GM12892 (cell line): ENCODE measurements around the gene LCOR.
"Not testable (repeated sequence)": the region's sequence is repeated elsewhere in the genome, so short reads cannot be mapped to it uniquely, and the experiment has no call there.

ENCODE experiments used
- DNase-seq: peaks from one replicate; pipeline ENCODE4 v3.0.0; 2011; ENCODE audit not compliant: insufficient read length
- FAIRE-seq: peaks from 2 replicates; lab custom pipeline; 2011; peaks lifted over from hg19 to GRCh38; lab: Jason Lieb, UNC
- POLR2A ChIP-seq: IDR thresholded peaks from 2 replicates; pipeline ENCODE4 v1.6.1; 2011; ENCODE audit warnings: low read depth, low read length, control low read depth
- POLR2AphosphoS5 ChIP-seq: IDR thresholded peaks from 2 replicates; pipeline ENCODE4 v1.6.1; 2011; ENCODE audit warnings: low read depth, low read length, control low read depth
- TAF1 ChIP-seq: IDR thresholded peaks from 2 replicates; pipeline ENCODE4 v1.6.1; 2011; ENCODE audit warnings: low read depth, mild to moderate bottlenecking, control low read depth, low read length, borderline replicate concordance

Gene LCOR

GRCh38 chr10:96842896-96843723 is 11.0 kb downstream of the LCOR start:
- FAIRE-seq (peak; percentile 30), DNase-seq (no peak)
- TF ChIP-seq TAF1 (no peak), POLR2AphosphoS5 (no peak), POLR2A (no peak)

- DNase-seq (no peak), FAIRE-seq (no peak)
- TF ChIP-seq POLR2AphosphoS5: no peak
- no peak for TF ChIP-seq POLR2A
- TF ChIP-seq TAF1: no peak
These were observed 11.7 kb downstream of the LCOR start for GRCh38 chr10:96843823-96844222.

DNA sequence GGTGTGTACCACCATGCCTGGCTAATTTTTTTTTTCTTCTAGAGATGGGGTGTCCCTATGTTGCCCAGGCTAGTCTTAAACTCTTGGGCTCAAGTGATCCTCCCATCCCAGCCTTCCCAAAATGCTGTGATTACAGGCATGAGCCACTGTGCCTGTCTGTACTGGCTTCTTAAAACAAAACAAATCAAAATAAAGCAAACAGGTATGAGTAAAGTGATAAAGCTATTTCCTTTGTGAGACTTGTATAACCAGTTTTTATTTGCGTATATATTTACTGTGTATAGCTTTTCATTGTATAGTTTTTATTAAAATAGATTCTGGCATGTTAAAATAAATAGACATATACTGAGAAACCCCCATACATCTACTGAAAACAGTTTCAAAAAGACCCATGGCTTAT is 14.3 kb downstream of the LCOR start:
- TF ChIP-seq TAF1 (no peak), POLR2A (no peak), POLR2AphosphoS5 (no peak)

GRCh38 chr10:96846926-96847325 is 14.8 kb downstream of the LCOR start:
- TF ChIP-seq POLR2A: no peak
- TF ChIP-seq TAF1: no peak
- TF ChIP-seq POLR2AphosphoS5: no peak
- FAIRE-seq: no peak

More for the DNA sequence above, 14.3 kb downstream of the LCOR start:
- DNase-seq (no peak), FAIRE-seq (no peak)

DNA sequence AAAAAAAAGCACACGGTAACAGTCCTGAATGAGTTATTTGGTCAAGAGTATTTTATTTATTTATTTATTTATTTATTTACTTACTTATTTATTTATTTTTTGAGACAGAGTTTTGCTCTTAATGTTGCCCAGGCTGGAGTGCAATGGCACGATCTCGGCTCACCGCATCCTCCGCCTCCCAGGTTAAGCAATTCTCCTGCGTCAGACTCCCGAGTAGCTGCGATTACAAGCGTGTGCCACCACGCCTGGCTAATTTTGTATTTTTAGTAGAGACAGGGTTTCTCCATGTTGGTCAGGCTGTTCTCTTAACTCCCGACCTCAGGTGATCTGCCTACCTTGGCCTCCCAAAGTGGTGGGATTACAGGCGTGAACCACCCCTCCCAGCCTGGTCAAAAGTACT is 15.3 kb downstream of the LCOR start:
- not testable (repeated sequence) for FAIRE-seq, DNase-seq

More at GRCh38 chr10:96846926-96847325, 14.8 kb downstream of the LCOR start:
- DNase-seq: no peak

- DNase-seq (no peak), FAIRE-seq (no peak)
- TF ChIP-seq POLR2A (no peak), POLR2AphosphoS5 (no peak), TAF1 (no peak)
These were observed 18.0 kb downstream of the LCOR start for GRCh38 chr10:96850113-96850512.

DNA sequence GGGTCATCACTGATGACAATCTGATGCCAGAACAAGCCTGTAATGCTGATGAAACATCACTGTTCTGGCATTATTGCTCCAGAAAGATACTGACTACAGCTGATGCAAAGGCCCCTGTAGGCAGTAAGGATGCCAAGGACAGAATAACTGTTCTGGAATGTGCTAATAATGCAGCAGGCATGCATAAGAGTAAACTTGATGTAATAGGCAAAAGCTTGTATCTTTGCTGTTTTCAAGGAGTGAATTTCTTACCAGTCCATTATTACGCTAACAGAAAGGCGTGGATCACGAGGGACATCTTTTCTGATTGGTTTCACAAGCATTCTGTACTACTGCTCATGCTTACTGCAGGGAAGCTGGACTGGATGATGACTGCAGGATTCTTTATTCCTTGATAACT is 18.7 kb downstream of the LCOR start:
- FAIRE-seq: no peak
- TF ChIP-seq POLR2A: no peak
- TF ChIP-seq POLR2AphosphoS5: no peak
- no peak for TF ChIP-seq TAF1

DNA sequence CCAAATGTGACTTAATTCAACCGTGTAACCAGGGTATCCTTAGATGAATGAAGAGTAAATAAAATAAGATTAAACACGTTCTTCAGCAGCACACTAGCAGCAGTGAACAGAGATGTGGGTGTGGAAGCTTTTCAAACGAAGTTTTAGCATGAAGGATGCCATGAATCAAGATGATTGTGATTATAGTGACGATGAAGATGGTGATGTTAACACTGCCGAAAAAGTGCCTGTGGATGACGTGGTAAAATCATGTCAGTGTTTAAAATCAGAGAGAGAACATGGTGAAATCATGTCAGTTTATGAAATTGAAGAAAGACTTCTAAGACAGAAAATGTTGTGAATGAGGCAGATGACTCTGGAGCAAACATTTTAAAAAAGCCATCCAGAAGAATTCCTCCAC is 19.2 kb downstream of the LCOR start:
- FAIRE-seq (no peak), DNase-seq (no peak)
- TF ChIP-seq POLR2A (no peak), TAF1 (no peak)

More for the DNA sequence above, 18.7 kb downstream of the LCOR start:
- no peak for DNase-seq

DNA sequence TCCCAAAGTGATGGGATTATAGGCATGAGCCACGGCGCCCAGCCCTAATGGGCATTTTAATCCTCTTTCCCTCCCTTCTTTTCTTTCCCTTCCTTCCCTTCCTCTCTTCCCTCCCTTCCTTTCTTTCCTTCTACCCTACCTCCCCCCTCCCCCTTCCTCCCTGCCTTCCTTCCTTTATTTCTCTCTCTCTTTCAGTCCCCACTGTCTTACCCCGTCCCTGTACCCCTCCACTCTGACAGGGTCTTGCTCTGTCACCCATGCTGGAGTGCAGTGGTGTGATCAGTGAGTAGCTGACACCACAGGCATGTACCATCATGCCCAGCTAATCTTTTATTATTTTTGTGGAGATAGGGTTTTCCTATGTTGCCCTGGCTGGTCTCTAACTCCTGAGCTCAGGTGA is 24.2 kb downstream of the LCOR start:
- FAIRE-seq (peak; percentile 21), DNase-seq (no peak)
- no peak for TF ChIP-seq POLR2AphosphoS5

DNA sequence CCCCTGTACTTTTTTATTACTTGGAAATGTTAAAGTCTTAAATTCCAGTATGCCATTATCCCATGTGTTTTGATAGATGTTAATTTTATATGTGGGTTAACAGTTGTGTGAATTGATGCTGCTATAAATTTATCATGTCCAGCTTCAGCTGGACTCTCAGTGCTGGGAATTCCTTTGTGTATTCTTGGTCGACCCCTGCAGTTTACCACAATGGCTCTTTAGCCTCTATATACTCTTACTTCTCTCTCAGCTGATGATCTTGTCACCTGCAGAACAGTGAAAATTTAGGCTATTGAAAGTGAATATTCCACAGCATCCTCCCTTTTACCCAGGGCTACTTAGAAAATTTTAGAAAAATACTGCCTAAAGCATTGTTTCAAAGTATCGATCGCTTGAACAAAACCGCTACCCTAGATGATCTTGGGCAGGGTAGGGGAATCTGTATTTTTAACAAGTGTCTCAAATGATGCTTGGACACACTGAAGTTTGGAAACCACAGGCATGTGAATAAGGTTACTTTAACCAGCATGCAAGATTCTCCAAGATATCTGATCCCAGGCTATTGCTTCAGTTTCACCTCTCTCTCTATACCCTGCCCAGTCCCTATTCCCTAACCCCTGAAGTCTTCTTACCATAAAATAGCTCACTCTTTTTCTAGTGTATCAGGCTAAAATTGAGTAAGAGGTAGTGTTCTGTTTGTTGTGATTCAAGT is 25.4 kb downstream of the LCOR start:
- FAIRE-seq (no peak), DNase-seq (no peak)
- TF ChIP-seq POLR2AphosphoS5: no peak
- TF ChIP-seq TAF1: no peak
- TF ChIP-seq POLR2A: no peak

GRCh38 chr10:96858038-96858705 is 26.1 kb downstream of the LCOR start:
- DNase-seq (no peak), FAIRE-seq (no peak)
- no peak for TF ChIP-seq TAF1
- no peak for TF ChIP-seq POLR2A
- no peak for TF ChIP-seq POLR2AphosphoS5

GRCh38 chr10:96858706-96859050 is 26.6 kb downstream of the LCOR start:
- FAIRE-seq: no peak
- no peak for DNase-seq
- TF ChIP-seq POLR2AphosphoS5: no peak
- TF ChIP-seq TAF1: no peak
- TF ChIP-seq POLR2A: no peak
